Measurements from ENCODE around the gene CMTR1.

DNA sequence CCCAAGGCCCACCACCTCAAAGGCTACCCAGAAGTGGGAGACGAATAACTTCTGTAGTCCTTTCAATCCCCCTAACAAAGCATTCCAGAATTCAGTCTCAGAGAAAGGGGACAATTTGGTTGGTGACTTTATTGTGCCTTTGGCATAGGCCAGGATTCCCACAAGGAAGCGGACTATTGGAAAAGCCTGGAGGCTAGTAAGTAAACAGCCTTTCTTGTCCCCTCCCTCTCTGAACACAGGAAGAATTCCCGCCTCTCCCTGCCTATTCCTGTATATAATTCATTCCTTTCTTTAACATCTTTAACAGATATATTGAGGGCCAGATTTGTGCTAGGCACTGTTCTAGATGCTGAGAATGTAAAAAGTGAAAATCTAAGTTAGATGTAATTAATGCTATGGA lies 43.2 kb upstream of the CMTR1 start:
- TF ChIP-seq, protein P1, sequence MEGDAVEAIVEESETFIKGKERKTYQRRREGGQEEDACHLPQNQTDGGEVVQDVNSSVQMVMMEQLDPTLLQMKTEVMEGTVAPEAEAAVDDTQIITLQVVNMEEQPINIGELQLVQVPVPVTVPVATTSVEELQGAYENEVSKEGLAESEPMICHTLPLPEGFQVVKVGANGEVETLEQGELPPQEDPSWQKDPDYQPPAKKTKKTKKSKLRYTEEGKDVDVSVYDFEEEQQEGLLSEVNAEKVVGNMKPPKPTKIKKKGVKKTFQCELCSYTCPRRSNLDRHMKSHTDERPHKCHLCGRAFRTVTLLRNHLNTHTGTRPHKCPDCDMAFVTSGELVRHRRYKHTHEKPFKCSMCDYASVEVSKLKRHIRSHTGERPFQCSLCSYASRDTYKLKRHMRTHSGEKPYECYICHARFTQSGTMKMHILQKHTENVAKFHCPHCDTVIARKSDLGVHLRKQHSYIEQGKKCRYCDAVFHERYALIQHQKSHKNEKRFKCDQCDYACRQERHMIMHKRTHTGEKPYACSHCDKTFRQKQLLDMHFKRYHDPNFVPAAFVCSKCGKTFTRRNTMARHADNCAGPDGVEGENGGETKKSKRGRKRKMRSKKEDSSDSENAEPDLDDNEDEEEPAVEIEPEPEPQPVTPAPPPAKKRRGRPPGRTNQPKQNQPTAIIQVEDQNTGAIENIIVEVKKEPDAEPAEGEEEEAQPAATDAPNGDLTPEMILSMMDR (conservative IDR thresholded peaks at IDR 0.05), result no peak
- TF ChIP-seq ZFX (IDR thresholded peaks at IDR 0.05), result no peak
